Measurements from ENCODE around the gene CD81.

The CD81 gene

GRCh38 chr11:2391181-2391975 lies 14.3 kb downstream of the CD81 start:
- in situ Hi-C loops (cut with MboI; ENCODE audit: low sequenced_read_pairs, unreplicated experiment), result no loop called here
- no peak for DNase-seq (ENCODE audit: low spot score)

GRCh38 chr11:2392241-2392959 lies 15.3 kb downstream of the CD81 start:
- in situ Hi-C loops (cut with MboI; ENCODE audit: low sequenced_read_pairs, unreplicated experiment), result no loop called here

More at GRCh38 chr11:2391181-2391975, 14.3 kb downstream of the CD81 start:
- no peak for TF ChIP-seq CTCF (IDR thresholded peaks at IDR 0.05; ENCODE audit: borderline replicate concordance, control extremely low read depth, extremely low read depth, insufficient read depth, missing control alignments)

GRCh38 chr11:2393111-2393868 lies 16.2 kb downstream of the CD81 start:
- in situ Hi-C loops (cut with MboI; ENCODE audit: low sequenced_read_pairs, unreplicated experiment), result no loop called here
- no peak for TF ChIP-seq CTCF (IDR thresholded peaks at IDR 0.05; ENCODE audit: borderline replicate concordance, control extremely low read depth, extremely low read depth, insufficient read depth, missing control alignments)
- DNase-seq (ENCODE audit: low spot score), result no peak

More at GRCh38 chr11:2392241-2392959, 15.3 kb downstream of the CD81 start:
- no peak for DNase-seq (ENCODE audit: low spot score)
- TF ChIP-seq CTCF (IDR thresholded peaks at IDR 0.05; ENCODE audit: borderline replicate concordance, control extremely low read depth, extremely low read depth, insufficient read depth, missing control alignments), result no peak

- DNase-seq (ENCODE audit: low spot score), result no peak
- TF ChIP-seq CTCF (IDR thresholded peaks at IDR 0.05; ENCODE audit: borderline replicate concordance, control extremely low read depth, extremely low read depth, insufficient read depth, missing control alignments), result no peak
- in situ Hi-C loops (cut with MboI; ENCODE audit: low sequenced_read_pairs, unreplicated experiment), result no loop called here
Observed at GRCh38 chr11:2393941-2394817, 17.1 kb downstream of the CD81 start.

GRCh38 chr11:2394818-2395105 lies 17.7 kb downstream of the CD81 start:
- in situ Hi-C loops (cut with MboI; ENCODE audit: low sequenced_read_pairs, unreplicated experiment), result no loop called here
- TF ChIP-seq CTCF (IDR thresholded peaks at IDR 0.05; ENCODE audit: borderline replicate concordance, control extremely low read depth, extremely low read depth, insufficient read depth, missing control alignments), result no peak
- no peak for DNase-seq (ENCODE audit: low spot score)

Data from GM13976 (cell line).